Caco-2 (cell line): ENCODE measurements around the gene GLRX2. TPM values are rescaled to one million over a fixed set of nuclear protein-coding genes. Genes with fewer than 3 reads are reported as not detected.

Experiments used
- BruUV-seq: library from RNA; stranded (reverse); fragments of 400-500 nt; replicated peaks from 2 replicates; lab custom pipeline; 2021; lab: Mats Ljungman, UMichigan
- CTCF ChIA-PET: fragments of 300-600 bp; sonication (Branson Sonifier 250); formaldehyde crosslinking; loops from one replicate; lab custom pipeline; 2022; ENCODE audit warnings: antibody characterized with exemption; lab: Charles Lee
- POLR2A ChIA-PET: fragments of 300-600 bp; sonication (Branson Sonifier 250); formaldehyde crosslinking; loops from one replicate; lab custom pipeline; 2022; ENCODE audit warnings: antibody characterized with exemption; lab: Charles Lee
- DNase-seq, 2 experiments: peaks; one replicate each; pipeline versions ENCODE4 v3.0.0 to v3.0.0-alpha.2; 2020 to 2022
- H3K27me3 ChIP-seq: replicated peaks from 2 replicates; pipeline ENCODE4 v1.6.0; 2011; ENCODE audit warnings: low read length; ENCODE audit not compliant: control insufficient read depth, insufficient read depth
- H3K36me3 ChIP-seq: 2 replicates; pipeline ENCODE4 v1.5.1; 2011; ENCODE audit warnings: low read length; ENCODE audit not compliant: control insufficient read depth, insufficient read depth
- H3K4me1 ChIP-seq: fragments of 250-450 bp; sonication (Bioruptor Pico); 2 replicates; pipeline ENCODE4 v1.5.1; 2020; ENCODE audit warnings: mild to moderate bottlenecking
- H3K4me3 ChIP-seq: 2 replicates; pipeline ENCODE4 v1.5.1; 2011; ENCODE audit warnings: low read depth, mild to moderate bottlenecking, control low read depth, low read length
- H3K9me3 ChIP-seq: fragments of 250-450 bp; sonication (Bioruptor Pico); 2 replicates; pipeline ENCODE4 v1.5.1; 2020; ENCODE audit warnings: mild to moderate bottlenecking, moderate library complexity
- H3K27ac Mint-ChIP-seq: one replicate; pipeline ENCODE4 v1.8.0; 2022; ENCODE audit warnings: mixed read lengths; ENCODE audit not compliant: unreplicated experiment
- H3K27me3 Mint-ChIP-seq: one replicate; pipeline ENCODE4 v1.8.0; 2022; ENCODE audit warnings: mixed read lengths; ENCODE audit not compliant: insufficient read depth, unreplicated experiment
- H3K36me3 Mint-ChIP-seq: one replicate; pipeline ENCODE4 v1.8.0; 2022; ENCODE audit warnings: mild to moderate bottlenecking, mixed read lengths; ENCODE audit not compliant: insufficient read depth, unreplicated experiment
- H3K4me1 Mint-ChIP-seq: one replicate; pipeline ENCODE4 v1.8.0; 2022; ENCODE audit warnings: low read depth, mixed read lengths; ENCODE audit not compliant: unreplicated experiment
- H3K4me3 Mint-ChIP-seq: one replicate; pipeline ENCODE4 v1.8.0; 2022; ENCODE audit warnings: mild to moderate bottlenecking, moderate library complexity, mixed read lengths; ENCODE audit not compliant: unreplicated experiment
- H3K9me3 Mint-ChIP-seq: one replicate; pipeline ENCODE4 v1.8.0; 2022; ENCODE audit warnings: mixed read lengths; ENCODE audit not compliant: unreplicated experiment
- intact Hi-C: fragments of 100-400 bp; cut with micrococcal nuclease; formaldehyde crosslinking; loops from one replicate; pipeline ENCODE4 v1.10.0; 2022; ENCODE audit not compliant: unreplicated experiment
- total RNA-seq: library from RNA; stranded (reverse); gene quantifications from 2 replicates; pipeline ENCODE4 v1.2.3, GENCODE V29; 2022
- TF ChIP-seq, protein P1 (sequence below), 2 experiments: fragments of 200-600 bp in 1 of 2; IDR thresholded peaks; 1 replicate in 1 of 2; 2 replicates in 1 of 2; pipeline versions ENCODE4 v1.5.1 to v1.8.0; 2011 to 2022; ENCODE audit warnings: antibody characterized with exemption in 1 of 2, control low read depth in 1 of 2, inconsistent platforms in 1 of 2, low read depth in 1 of 2, low read length in 1 of 2, mild to moderate bottlenecking in 1 of 2, moderate library complexity in 1 of 2; ENCODE audit not compliant: insufficient read depth in 1 of 2, severe bottlenecking in 1 of 2, unreplicated experiment in 1 of 2

GLRX2 gene
- total RNA-seq, 1 experiment from 2014 or later = 20.7 TPM

DNA sequence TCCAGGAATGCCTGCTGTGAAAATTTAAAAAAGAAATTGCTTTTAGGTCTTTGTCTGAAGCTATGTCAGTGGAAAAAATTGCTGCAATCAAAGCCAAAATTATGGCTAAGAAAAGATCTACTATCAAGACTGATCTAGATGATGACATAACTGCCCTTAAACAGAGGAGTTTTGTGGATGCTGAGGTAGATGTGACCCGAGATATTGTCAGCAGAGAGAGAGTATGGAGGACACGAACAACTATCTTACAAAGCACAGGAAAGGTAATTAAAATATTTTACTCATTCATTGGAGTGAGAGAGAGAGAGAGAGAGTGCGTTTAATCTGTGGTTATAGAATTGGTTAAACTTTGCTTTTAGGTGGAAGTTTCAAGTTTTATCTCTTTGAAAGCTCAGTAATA lies 36.6 kb upstream of the GLRX2 start:
- H3K36me3 ChIP-seq = no peaks in the 10 kb centered on the region; the same call in 1 of the 2 replicates
- H3K9me3 Mint-ChIP-seq = no peaks in the 10 kb centered on the region
- H3K36me3 Mint-ChIP-seq = peaks cover 35% of the 10 kb centered on the region
- BruUV-seq = no TSS peak
- no peak overlapping the region for H3K4me3 Mint-ChIP-seq
- POLR2A ChIA-PET = no interaction called here
- H3K9me3 ChIP-seq = no peaks in the 10 kb centered on the region
- H3K4me1 ChIP-seq = no peaks in the 10 kb centered on the region
- no peak overlapping the region for H3K27ac Mint-ChIP-seq
- CTCF ChIA-PET = no interaction called here
- DNase-seq = no peak
- TF ChIP-seq, protein P1, sequence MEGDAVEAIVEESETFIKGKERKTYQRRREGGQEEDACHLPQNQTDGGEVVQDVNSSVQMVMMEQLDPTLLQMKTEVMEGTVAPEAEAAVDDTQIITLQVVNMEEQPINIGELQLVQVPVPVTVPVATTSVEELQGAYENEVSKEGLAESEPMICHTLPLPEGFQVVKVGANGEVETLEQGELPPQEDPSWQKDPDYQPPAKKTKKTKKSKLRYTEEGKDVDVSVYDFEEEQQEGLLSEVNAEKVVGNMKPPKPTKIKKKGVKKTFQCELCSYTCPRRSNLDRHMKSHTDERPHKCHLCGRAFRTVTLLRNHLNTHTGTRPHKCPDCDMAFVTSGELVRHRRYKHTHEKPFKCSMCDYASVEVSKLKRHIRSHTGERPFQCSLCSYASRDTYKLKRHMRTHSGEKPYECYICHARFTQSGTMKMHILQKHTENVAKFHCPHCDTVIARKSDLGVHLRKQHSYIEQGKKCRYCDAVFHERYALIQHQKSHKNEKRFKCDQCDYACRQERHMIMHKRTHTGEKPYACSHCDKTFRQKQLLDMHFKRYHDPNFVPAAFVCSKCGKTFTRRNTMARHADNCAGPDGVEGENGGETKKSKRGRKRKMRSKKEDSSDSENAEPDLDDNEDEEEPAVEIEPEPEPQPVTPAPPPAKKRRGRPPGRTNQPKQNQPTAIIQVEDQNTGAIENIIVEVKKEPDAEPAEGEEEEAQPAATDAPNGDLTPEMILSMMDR (IDR thresholded peaks at IDR 0.05; ENCODE audit: insufficient read depth in 1 of 2, low read depth in 1 of 2, low read length in 1 of 2, severe bottlenecking in 1 of 2, unreplicated experiment in 1 of 2) = no peak
- H3K27me3 ChIP-seq = no peaks in the 10 kb centered on the region
- intact Hi-C loops = loop anchor here (5.0 kb wide), 1 partner anchor 1155 kb away; no protein-coding TSS in a partner anchor
- no peaks in the 10 kb centered on the region for H3K4me1 Mint-ChIP-seq
- H3K27me3 Mint-ChIP-seq = no peaks in the 10 kb centered on the region
- no peak overlapping the region for H3K4me3 ChIP-seq

DNA sequence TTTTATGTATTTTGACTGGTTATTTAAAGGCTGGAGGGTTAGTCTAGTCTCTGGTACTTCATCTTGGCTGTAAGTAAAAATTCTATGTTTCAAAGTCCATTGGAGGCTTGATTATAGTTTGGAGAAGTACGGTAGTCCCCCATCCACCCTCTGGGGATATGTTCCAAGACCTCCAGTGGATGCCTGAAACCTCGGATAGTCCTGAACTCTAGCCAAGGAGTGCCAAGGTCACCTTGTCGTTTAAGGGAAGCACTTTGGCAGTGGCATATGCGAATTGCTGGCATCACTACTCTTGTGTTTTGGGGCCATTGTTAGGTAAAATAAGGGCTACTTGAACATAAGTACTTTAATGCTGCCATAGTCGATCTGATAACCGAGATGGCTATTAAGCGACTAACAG lies 35.0 kb upstream of the GLRX2 start:
- Mint-ChIP-seq H3K27me3 (no peaks in the 10 kb centered on the region), H3K36me3 (peaks cover 51% of the 10 kb centered on the region), H3K27ac (no peak overlapping the region), H3K4me3 (no peak overlapping the region), H3K4me1 (no peaks in the 10 kb centered on the region), H3K9me3 (no peaks in the 10 kb centered on the region)
- CTCF ChIA-PET = no interaction called here
- Histone ChIP-seq H3K9me3 (no peaks in the 10 kb centered on the region), H3K36me3 (no peaks in the 10 kb centered on the region; the same call in 1 of the 2 replicates), H3K4me1 (no peaks in the 10 kb centered on the region), H3K27me3 (no peaks in the 10 kb centered on the region), H3K4me3 (no peak overlapping the region)
- intact Hi-C loops = loop anchor here (5.0 kb wide), 1 partner anchor 1157 kb away; no protein-coding TSS in a partner anchor
- POLR2A ChIA-PET = no interaction called here
- no peak for DNase-seq
- no TSS peak for BruUV-seq
- TF ChIP-seq, protein P1 (IDR thresholded peaks at IDR 0.05; ENCODE audit: insufficient read depth in 1 of 2, low read depth in 1 of 2, low read length in 1 of 2, severe bottlenecking in 1 of 2, unreplicated experiment in 1 of 2) = no peak

DNA sequence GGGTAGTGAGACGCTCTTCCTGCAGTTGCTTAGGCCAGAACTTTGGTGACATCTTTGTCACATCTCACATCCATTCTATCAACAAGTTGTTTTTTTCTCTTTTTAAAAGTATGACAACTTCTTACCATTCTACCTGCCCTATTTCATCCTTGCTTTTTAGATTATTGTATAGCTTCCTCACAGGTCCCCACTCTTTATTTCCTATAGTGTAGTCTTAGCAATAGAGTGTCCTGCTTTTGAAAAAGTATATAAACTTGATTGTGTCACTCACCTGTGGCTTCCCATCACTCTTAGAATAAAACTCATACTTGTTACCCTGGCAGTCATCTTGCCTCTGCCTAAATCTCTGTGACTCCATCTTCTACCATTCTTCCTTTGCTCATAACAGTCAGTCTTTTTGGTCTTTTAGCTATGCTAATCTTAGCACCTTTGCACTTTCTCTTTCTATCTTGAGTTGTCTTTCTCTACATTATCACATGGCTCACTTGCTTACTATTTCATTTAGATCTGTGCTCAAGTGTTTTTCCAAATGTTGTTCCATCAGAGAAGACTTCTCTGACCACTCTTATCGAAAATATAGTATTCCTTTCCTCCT lies 26.1 kb upstream of the GLRX2 start:
- BruUV-seq = no TSS peak
- Mint-ChIP-seq H3K36me3 (peaks cover 52% of the 10 kb centered on the region), H3K27me3 (no peaks in the 10 kb centered on the region), H3K4me1 (no peaks in the 10 kb centered on the region), H3K9me3 (no peaks in the 10 kb centered on the region), H3K4me3 (no peak overlapping the region), H3K27ac (no peak overlapping the region)
- H3K4me1 ChIP-seq = no peaks in the 10 kb centered on the region
- H3K9me3 ChIP-seq = no peaks in the 10 kb centered on the region
- H3K27me3 ChIP-seq = no peaks in the 10 kb centered on the region
- no peak for DNase-seq
- TF ChIP-seq, protein P1 (IDR thresholded peaks at IDR 0.05; ENCODE audit: insufficient read depth in 1 of 2, low read depth in 1 of 2, low read length in 1 of 2, severe bottlenecking in 1 of 2, unreplicated experiment in 1 of 2) = no peak
- H3K36me3 ChIP-seq = no peaks in the 10 kb centered on the region; the same call in 1 of the 2 replicates
- intact Hi-C loops = no loop called here
- ChIA-PET CTCF (no interaction called here), POLR2A (no interaction called here)
- no peak overlapping the region for H3K4me3 ChIP-seq
